ENCODE data around the gene TEAD2.

DNA sequence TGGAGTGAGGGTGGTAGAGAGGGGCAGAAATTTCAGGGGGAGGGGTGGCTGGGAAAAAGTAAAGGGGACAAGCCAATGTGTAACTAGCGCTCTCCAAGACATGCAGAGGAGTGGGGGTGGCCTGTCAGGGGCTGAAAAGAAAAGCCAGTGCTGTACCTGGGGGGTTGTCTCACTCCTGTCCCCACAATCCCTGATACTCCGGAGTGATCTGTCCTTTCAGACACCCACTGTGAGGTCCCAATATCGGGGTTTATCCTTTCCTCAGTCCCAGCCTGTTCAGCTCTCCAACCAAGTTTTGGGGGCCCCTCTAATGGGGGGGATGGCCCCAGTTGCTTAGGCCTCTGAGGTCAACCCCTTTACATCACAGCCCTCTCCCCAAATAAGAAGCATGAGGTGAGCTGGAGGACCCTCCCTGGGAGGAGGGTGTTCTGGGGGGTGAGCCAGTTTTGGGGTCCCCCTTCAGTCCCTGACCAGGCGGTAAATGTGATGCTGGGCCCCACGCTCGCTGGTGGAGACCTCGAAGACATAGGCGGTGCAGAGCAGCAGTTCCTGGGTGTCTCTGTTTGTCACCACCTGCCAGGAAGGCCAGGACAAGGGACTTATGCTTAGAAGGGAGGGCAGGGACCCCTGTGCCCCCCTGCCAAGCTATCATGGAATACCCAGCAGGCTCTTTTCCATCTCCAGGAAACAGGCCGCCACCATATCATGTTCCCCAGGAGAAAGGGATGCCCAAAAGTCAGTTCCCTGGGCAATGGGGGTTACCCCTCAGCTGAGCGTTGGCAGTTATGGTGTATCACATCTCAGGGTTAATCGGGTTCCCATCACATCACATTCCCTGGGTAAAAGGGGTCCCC is 21.1 kb downstream of the TEAD2 start:
- TF ChIP-seq GATA2 (IDR thresholded peaks at IDR 0.05; ENCODE audit: low read depth, low read length) (no peak), GATA3 (IDR thresholded peaks at IDR 0.05; ENCODE audit: low read depth, low read length) (no peak)
